Fibroblast of lung (primary cell): Measurements from ENCODE around the gene ARID4A.

Experiments
- CTCF ChIP-seq, 2 donors: IDR thresholded peaks in 1 of 2; conservative IDR thresholded peaks in 1 of 2; 1 replicate in 1 of 2; 2 replicates in 1 of 2; pipeline ENCODE4 v1.5.1; 2011 to 2012; ENCODE audit warnings: low read length in 2 of 2, control low read depth in 1 of 2, inconsistent platforms in 1 of 2, low read depth in 1 of 2, mild to moderate bottlenecking in 1 of 2
- EZH2 ChIP-seq: IDR thresholded peaks from 2 replicates; pipeline ENCODE4 v1.5.1; 2012; ENCODE audit warnings: low read length, control low read depth, mild to moderate bottlenecking; ENCODE audit errors: missing control alignments

GRCh38 chr14:58353516-58354299 is 55.4 kb downstream of the ARID4A start:
- no peak for TF ChIP-seq CTCF (conservative IDR thresholded peaks at IDR 0.05 in 1 of 2, IDR thresholded peaks at IDR 0.05 in 1 of 2; ENCODE audit: low read depth in 1 of 2, low read length in 2 of 2)
- TF ChIP-seq EZH2 = no peak
